ES-I3 (cell line): Measurements from ENCODE around the gene LATS1.
A peak's percentile ranks its signal among the peaks of the same experiment; 100 is the strongest.
"Not testable (repeated sequence)": the region's sequence is repeated elsewhere in the genome, so short reads cannot be mapped to it uniquely, and the experiment has no call there.

Experiments used
- H3K36me3 ChIP-seq: 2 replicates; pipeline ENCODE4 v1.6.1; 2013; ENCODE audit warnings: mild to moderate bottlenecking, low read length, control low read depth, moderate library complexity; ENCODE audit not compliant: insufficient read depth
- H3K4me1 ChIP-seq: 2 replicates; pipeline ENCODE4 v1.6.1; 2013; ENCODE audit warnings: mild to moderate bottlenecking, control low read depth, low read length; ENCODE audit not compliant: insufficient read depth
- H3K9ac ChIP-seq: 2 replicates; pipeline ENCODE4 v1.6.1; 2013; ENCODE audit warnings: low read depth, mild to moderate bottlenecking, low read length, moderate library complexity
- H3K9me3 ChIP-seq: 2 replicates; pipeline ENCODE4 v1.6.1; 2013; ENCODE audit warnings: mild to moderate bottlenecking, low read length, moderate library complexity; ENCODE audit not compliant: control insufficient read depth, insufficient read depth

The LATS1 gene

GRCh38 chr6:149716181-149716963, 1.5 kb downstream of the LATS1 start:
- Histone ChIP-seq H3K4me1 (peaks cover 3% of the 10 kb centered on the region; the same call in 1 of the 2 replicates), H3K9ac (peak overlapping the region; percentile 84), H3K9me3 (no peaks in the 10 kb centered on the region), H3K36me3 (no peaks in the 10 kb centered on the region)

- peaks cover 3% of the 10 kb centered on the region; the same call in 1 of the 2 replicates for H3K4me1 ChIP-seq
- H3K9ac ChIP-seq, result no peak overlapping the region
- H3K9me3 ChIP-seq, result no peaks in the 10 kb centered on the region
- H3K36me3 ChIP-seq, result no peaks in the 10 kb centered on the region
These were observed 3.5 kb downstream of the LATS1 start for GRCh38 chr6:149714442-149714841.

GRCh38 chr6:149711711-149712110, 6.2 kb downstream of the LATS1 start:
- H3K9ac ChIP-seq, result no peak overlapping the region
- H3K4me1 ChIP-seq, result peaks cover 11% of the 10 kb centered on the region; the same call in 1 of the 2 replicates
- no peaks in the 10 kb centered on the region for H3K36me3 ChIP-seq
- H3K9me3 ChIP-seq, result no peaks in the 10 kb centered on the region

GRCh38 chr6:149701714-149702113, 16.2 kb downstream of the LATS1 start:
- Histone ChIP-seq H3K4me1 (peaks cover 19% of the 10 kb centered on the region; the same call in 1 of the 2 replicates), H3K36me3 (peaks cover 6% of the 10 kb centered on the region; the same call in 1 of the 2 replicates), H3K9ac (peak overlapping the region; percentile 0; the same call in 1 of the 2 replicates), H3K9me3 (no peaks in the 10 kb centered on the region)

GRCh38 chr6:149699150-149699549, 18.8 kb downstream of the LATS1 start:
- Histone ChIP-seq H3K4me1 (peaks cover 10% of the 10 kb centered on the region; the same call in 1 of the 2 replicates), H3K9me3 (no peaks in the 10 kb centered on the region), H3K9ac (no peak overlapping the region), H3K36me3 (peaks cover 6% of the 10 kb centered on the region)

- Histone ChIP-seq H3K9ac (no peak overlapping the region), H3K4me1 (peaks cover 10% of the 10 kb centered on the region; the same call in 1 of the 2 replicates), H3K9me3 (no peaks in the 10 kb centered on the region), H3K36me3 (peaks cover 6% of the 10 kb centered on the region)
These were observed 19.7 kb downstream of the LATS1 start for GRCh38 chr6:149698175-149698574.

GRCh38 chr6:149696901-149697300, 21.0 kb downstream of the LATS1 start:
- peaks cover 4% of the 10 kb centered on the region; the same call in 1 of the 2 replicates for H3K4me1 ChIP-seq
- peaks cover 6% of the 10 kb centered on the region for H3K36me3 ChIP-seq
- no peaks in the 10 kb centered on the region for H3K9me3 ChIP-seq
- H3K9ac ChIP-seq, result no peak overlapping the region

- Histone ChIP-seq H3K4me1 (no peaks in the 10 kb centered on the region), H3K9me3 (no peaks in the 10 kb centered on the region), H3K9ac (no peak overlapping the region), H3K36me3 (peaks cover 10% of the 10 kb centered on the region)
These were observed 23.0 kb downstream of the LATS1 start for GRCh38 chr6:149694921-149695320.

- Histone ChIP-seq H3K4me1 (no peaks in the 10 kb centered on the region), H3K36me3 (peaks cover 4% of the 10 kb centered on the region)
These were observed 26.7 kb downstream of the LATS1 start for GRCh38 chr6:149691201-149691600.

GRCh38 chr6:149686230-149686629, 31.7 kb downstream of the LATS1 start:
- H3K36me3 ChIP-seq, result peaks cover 2% of the 10 kb centered on the region

More at GRCh38 chr6:149691201-149691600, 26.7 kb downstream of the LATS1 start:
- Histone ChIP-seq H3K9me3 (no peaks in the 10 kb centered on the region), H3K9ac (no peak overlapping the region)

GRCh38 chr6:149683256-149683859, 34.5 kb downstream of the LATS1 start:
- Histone ChIP-seq H3K9me3 (no peaks in the 10 kb centered on the region), H3K9ac (no peak overlapping the region), H3K4me1 (no peaks in the 10 kb centered on the region), H3K36me3 (peaks cover 5% of the 10 kb centered on the region)

More at GRCh38 chr6:149686230-149686629, 31.7 kb downstream of the LATS1 start:
- H3K9ac ChIP-seq, result no peak overlapping the region
- H3K9me3 ChIP-seq, result no peaks in the 10 kb centered on the region
- no peaks in the 10 kb centered on the region for H3K4me1 ChIP-seq

- H3K9ac ChIP-seq, H3K9me3 ChIP-seq, H3K4me1 ChIP-seq, H3K36me3 ChIP-seq: not testable (repeated sequence)
These were observed 36.1 kb downstream of the LATS1 start for GRCh38 chr6:149681845-149682244.

GRCh38 chr6:149681209-149681608, 36.7 kb downstream of the LATS1 start:
- no peaks in the 10 kb centered on the region for H3K9me3 ChIP-seq
- H3K36me3 ChIP-seq, result peaks cover 10% of the 10 kb centered on the region
- no peaks in the 10 kb centered on the region for H3K4me1 ChIP-seq
- no peak overlapping the region for H3K9ac ChIP-seq

GRCh38 chr6:149680503-149680902, 37.4 kb downstream of the LATS1 start:
- Histone ChIP-seq H3K9ac (no peak overlapping the region), H3K9me3 (no peaks in the 10 kb centered on the region), H3K4me1 (no peaks in the 10 kb centered on the region), H3K36me3 (peaks cover 17% of the 10 kb centered on the region)

- H3K9me3 ChIP-seq, H3K9ac ChIP-seq, H3K4me1 ChIP-seq: not testable (repeated sequence)
- H3K36me3 ChIP-seq, result peaks cover 19% of the 10 kb centered on the region
These were observed 45.6 kb downstream of the LATS1 start for GRCh38 chr6:149672265-149672664.
